ENCODE data around the gene TRIAP1. TPM values are rescaled to one million over a fixed set of nuclear protein-coding genes. Genes with fewer than 3 reads are reported as not detected.

The TRIAP1 gene
- polyA plus RNA-seq, 1 of the 3 experiments (the other 2 are of a cell fraction) = 34.1 TPM

DNA sequence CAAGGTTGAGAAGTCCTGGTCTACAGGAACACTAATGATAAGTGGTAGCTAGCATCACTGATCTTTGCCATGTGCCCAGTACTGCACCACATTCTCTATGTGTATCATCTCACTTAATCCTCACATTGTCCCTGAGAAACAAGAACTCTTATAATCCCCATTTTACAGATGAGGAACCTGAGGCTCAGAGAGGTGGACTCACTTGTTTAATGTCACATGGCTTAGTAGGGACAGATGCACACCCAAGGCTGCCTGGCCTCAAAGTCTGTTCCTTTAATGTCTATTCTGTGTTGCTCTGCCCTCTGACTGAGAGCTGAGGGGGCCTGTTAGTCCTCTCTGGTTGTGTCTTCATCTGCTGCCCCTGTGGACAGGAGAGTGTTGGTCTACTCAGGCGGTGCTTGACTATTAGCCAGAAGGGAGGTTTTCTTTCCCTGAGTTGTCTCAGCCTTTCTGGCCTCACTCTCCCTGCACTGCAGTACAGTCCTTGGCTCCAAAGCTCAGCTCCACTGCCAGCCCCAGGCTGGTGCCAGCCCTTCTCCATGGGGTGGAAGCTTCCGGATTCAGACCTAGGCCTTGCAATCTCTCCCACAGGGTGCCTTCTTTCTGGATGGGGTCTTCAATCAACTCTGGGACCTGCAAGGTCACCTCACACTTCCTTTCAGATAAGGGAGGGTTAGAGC is 44.8 kb upstream of the TRIAP1 start (continued):
- TF ChIP-seq, protein P1, sequence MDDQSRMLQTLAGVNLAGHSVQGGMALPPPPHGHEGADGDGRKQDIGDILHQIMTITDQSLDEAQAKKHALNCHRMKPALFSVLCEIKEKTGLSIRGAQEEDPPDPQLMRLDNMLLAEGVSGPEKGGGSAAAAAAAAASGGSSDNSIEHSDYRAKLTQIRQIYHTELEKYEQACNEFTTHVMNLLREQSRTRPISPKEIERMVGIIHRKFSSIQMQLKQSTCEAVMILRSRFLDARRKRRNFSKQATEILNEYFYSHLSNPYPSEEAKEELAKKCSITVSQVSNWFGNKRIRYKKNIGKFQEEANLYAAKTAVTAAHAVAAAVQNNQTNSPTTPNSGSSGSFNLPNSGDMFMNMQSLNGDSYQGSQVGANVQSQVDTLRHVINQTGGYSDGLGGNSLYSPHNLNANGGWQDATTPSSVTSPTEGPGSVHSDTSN (IDR thresholded peaks at IDR 0.05) = no peak

DNA sequence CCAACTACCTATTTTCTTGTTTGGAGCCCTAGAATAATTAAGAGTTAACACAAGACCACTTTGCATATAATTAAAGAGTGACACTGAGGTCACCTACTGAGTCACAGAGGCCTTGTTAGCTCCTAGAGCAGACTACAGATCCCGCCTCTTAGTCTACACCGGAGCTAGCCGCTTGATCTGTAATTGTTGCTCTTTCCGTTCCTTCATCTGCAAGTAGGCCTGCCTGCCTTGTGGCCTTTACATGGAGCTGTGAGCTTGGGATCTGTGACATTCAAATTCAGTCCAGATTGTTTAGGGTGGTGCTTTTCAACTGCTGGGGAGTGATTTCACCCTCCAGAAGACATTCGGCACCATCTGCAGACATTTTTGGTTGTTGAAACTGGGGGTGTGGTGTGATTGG is 44.1 kb upstream of the TRIAP1 start:
- TF ChIP-seq, protein P2, sequence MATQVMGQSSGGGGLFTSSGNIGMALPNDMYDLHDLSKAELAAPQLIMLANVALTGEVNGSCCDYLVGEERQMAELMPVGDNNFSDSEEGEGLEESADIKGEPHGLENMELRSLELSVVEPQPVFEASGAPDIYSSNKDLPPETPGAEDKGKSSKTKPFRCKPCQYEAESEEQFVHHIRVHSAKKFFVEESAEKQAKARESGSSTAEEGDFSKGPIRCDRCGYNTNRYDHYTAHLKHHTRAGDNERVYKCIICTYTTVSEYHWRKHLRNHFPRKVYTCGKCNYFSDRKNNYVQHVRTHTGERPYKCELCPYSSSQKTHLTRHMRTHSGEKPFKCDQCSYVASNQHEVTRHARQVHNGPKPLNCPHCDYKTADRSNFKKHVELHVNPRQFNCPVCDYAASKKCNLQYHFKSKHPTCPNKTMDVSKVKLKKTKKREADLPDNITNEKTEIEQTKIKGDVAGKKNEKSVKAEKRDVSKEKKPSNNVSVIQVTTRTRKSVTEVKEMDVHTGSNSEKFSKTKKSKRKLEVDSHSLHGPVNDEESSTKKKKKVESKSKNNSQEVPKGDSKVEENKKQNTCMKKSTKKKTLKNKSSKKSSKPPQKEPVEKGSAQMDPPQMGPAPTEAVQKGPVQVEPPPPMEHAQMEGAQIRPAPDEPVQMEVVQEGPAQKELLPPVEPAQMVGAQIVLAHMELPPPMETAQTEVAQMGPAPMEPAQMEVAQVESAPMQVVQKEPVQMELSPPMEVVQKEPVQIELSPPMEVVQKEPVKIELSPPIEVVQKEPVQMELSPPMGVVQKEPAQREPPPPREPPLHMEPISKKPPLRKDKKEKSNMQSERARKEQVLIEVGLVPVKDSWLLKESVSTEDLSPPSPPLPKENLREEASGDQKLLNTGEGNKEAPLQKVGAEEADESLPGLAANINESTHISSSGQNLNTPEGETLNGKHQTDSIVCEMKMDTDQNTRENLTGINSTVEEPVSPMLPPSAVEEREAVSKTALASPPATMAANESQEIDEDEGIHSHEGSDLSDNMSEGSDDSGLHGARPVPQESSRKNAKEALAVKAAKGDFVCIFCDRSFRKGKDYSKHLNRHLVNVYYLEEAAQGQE (IDR thresholded peaks at IDR 0.05; ENCODE audit: low read depth, low read length) = no peak
- no peak for TF ChIP-seq RCOR1 (IDR thresholded peaks at IDR 0.05; ENCODE audit: low read length)
- no peak for TF ChIP-seq ELF1 (IDR thresholded peaks at IDR 0.05)
- no peak for TF ChIP-seq SIN3A (IDR thresholded peaks at IDR 0.05; ENCODE audit: borderline replicate concordance, low read depth, low read length)
- no peak for TF ChIP-seq TEAD4 (IDR thresholded peaks at IDR 0.05; ENCODE audit: borderline replicate concordance, insufficient read depth)
- TF ChIP-seq RAD21 (IDR thresholded peaks at IDR 0.05; ENCODE audit: low read length) = no peak
- TF ChIP-seq, protein P3, sequence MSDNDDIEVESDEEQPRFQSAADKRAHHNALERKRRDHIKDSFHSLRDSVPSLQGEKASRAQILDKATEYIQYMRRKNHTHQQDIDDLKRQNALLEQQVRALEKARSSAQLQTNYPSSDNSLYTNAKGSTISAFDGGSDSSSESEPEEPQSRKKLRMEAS (IDR thresholded peaks at IDR 0.05; ENCODE audit: low read depth) = no peak
- TF ChIP-seq, protein P4, sequence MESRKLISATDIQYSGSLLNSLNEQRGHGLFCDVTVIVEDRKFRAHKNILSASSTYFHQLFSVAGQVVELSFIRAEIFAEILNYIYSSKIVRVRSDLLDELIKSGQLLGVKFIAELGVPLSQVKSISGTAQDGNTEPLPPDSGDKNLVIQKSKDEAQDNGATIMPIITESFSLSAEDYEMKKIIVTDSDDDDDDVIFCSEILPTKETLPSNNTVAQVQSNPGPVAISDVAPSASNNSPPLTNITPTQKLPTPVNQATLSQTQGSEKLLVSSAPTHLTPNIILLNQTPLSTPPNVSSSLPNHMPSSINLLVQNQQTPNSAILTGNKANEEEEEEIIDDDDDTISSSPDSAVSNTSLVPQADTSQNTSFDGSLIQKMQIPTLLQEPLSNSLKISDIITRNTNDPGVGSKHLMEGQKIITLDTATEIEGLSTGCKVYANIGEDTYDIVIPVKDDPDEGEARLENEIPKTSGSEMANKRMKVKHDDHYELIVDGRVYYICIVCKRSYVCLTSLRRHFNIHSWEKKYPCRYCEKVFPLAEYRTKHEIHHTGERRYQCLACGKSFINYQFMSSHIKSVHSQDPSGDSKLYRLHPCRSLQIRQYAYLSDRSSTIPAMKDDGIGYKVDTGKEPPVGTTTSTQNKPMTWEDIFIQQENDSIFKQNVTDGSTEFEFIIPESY (IDR thresholded peaks at IDR 0.05; ENCODE audit: borderline replicate concordance, low read depth) = no peak
- no peak for TF ChIP-seq NFIC (IDR thresholded peaks at IDR 0.05; ENCODE audit: borderline replicate concordance)
- no peak for TF ChIP-seq MEF2A (IDR thresholded peaks at IDR 0.05; ENCODE audit: borderline replicate concordance, low read depth)
- no peak for TF ChIP-seq TAF1 (IDR thresholded peaks at IDR 0.05; ENCODE audit: borderline replicate concordance, low read depth, low read length)
- TF ChIP-seq, protein P1 (IDR thresholded peaks at IDR 0.05) = no peak
- no peak for TF ChIP-seq GABPA (IDR thresholded peaks at IDR 0.05; ENCODE audit: low read depth)
- TF ChIP-seq FOXM1 (IDR thresholded peaks at IDR 0.05; ENCODE audit: low read depth) = no peak
- Histone ChIP-seq H3K4me3 (ENCODE audit: low read depth in 2 of 2, low read length in 1 of 2) (no peak overlapping the region), H3K27ac (ENCODE audit: low read depth in 2 of 2, low read length in 1 of 2) (no peak overlapping the region), H3K27me3 (ENCODE audit: insufficient read depth) (no peaks in the 10 kb centered on the region), H3K4me1 (ENCODE audit: control insufficient read depth in 1 of 2, insufficient read depth in 2 of 2, low read depth in 1 of 2, low read length in 1 of 2) (peaks cover 0 to 10% of the 10 kb centered on the region in 2 experiments; a peak in 1 of 4 replicates), H3K9ac (no peak overlapping the region), H3K79me2 (ENCODE audit: insufficient read depth) (peaks cover 18% of the 10 kb centered on the region), H2AFZ (ENCODE audit: low read depth) (no peak overlapping the region), H3K9me2 (no peaks in the 10 kb centered on the region), H4K20me1 (ENCODE audit: insufficient read depth) (no peaks in the 10 kb centered on the region), H3F3A (replicated peaks; ENCODE audit: insufficient read depth) (no peaks in the 10 kb centered on the region), H3K4me2 (no peak overlapping the region), H3K36me3 (replicated peaks in 1 of 2; ENCODE audit: control insufficient read depth in 1 of 2, insufficient read depth in 2 of 2, low read length in 1 of 2) (peaks cover 0 to 11% of the 10 kb centered on the region in 2 experiments), H3K9me3 (no peaks in the 10 kb centered on the region)
- ChIA-PET CTCF (interaction anchor here (2.0 to 3.6 kb wide), 2 partner anchors 22 to 61 kb away, joined by 5 to 18 read pairs; partner anchors contain the start of gene SRSF9), POLR2A (interaction anchor here (1.5 kb wide), 1 partner anchor 27 kb away, joined by 3 read pairs; no protein-coding TSS in a partner anchor)
- WGBS (ENCODE audit: low lambda C conversion rate) = 92% methylated on average over 5 of the region's 5 CpGs
- DNase-seq = no peak
